WTC11 (cell line): ENCODE measurements around the gene CREG2.

ENCODE experiments used
- CBFB ChIP-seq: sonication (generic); formaldehyde crosslinking; IDR thresholded peaks from 2 replicates; pipeline ENCODE4 v1.8.1; 2022; ENCODE audit warnings: mild to moderate bottlenecking, low read depth, missing genetic modification reagents
- ETV6 ChIP-seq: sonication (generic); formaldehyde crosslinking; IDR thresholded peaks from 2 replicates; pipeline ENCODE4 v1.8.1; 2022; ENCODE audit warnings: mild to moderate bottlenecking, missing genetic modification reagents
- NFATC4 ChIP-seq: fragments of 250-450 bp; sonication (Bioruptor Pico); IDR thresholded peaks from 2 replicates; pipeline ENCODE4 v1.9.0; 2021; ENCODE audit warnings: mild to moderate bottlenecking
- NR2C2 ChIP-seq: sonication (generic); formaldehyde crosslinking; IDR thresholded peaks from 2 replicates; pipeline ENCODE4 v1.8.0; 2022; ENCODE audit warnings: mild to moderate bottlenecking, missing genetic modification reagents
- TF ChIP-seq, protein P1 (sequence below): fragments of 200-600 bp; IDR thresholded peaks from 2 replicates; pipeline ENCODE4 v1.8.0; 2022; ENCODE audit warnings: antibody characterized with exemption
- TF ChIP-seq, protein P2 (sequence below): sonication (generic); formaldehyde crosslinking; IDR thresholded peaks from 2 replicates; pipeline ENCODE4 v1.8.1; 2023; ENCODE audit warnings: mild to moderate bottlenecking, missing genetic modification reagents
- TF ChIP-seq, protein P3 (sequence below): sonication (generic); formaldehyde crosslinking; IDR thresholded peaks from 2 replicates; pipeline ENCODE4 v1.8.0; 2023; ENCODE audit warnings: missing genetic modification reagents
- TF ChIP-seq, protein P4 (sequence below): sonication (generic); formaldehyde crosslinking; conservative IDR thresholded peaks from 2 replicates; pipeline ENCODE4 v1.8.1; 2022; ENCODE audit warnings: mild to moderate bottlenecking, missing genetic modification reagents
- TF ChIP-seq, protein P5 (sequence below): sonication (generic); formaldehyde crosslinking; IDR thresholded peaks from 2 replicates; pipeline ENCODE4 v1.8.0; 2022; ENCODE audit warnings: mild to moderate bottlenecking, missing genetic modification reagents
- TF ChIP-seq, protein P6 (sequence below): sonication (generic); formaldehyde crosslinking; IDR thresholded peaks from 2 replicates; pipeline ENCODE4 v1.8.0; 2022; ENCODE audit warnings: mild to moderate bottlenecking, missing genetic modification reagents
- TF ChIP-seq, protein P7 (sequence below): sonication (generic); formaldehyde crosslinking; IDR thresholded peaks from 2 replicates; pipeline ENCODE4 v1.8.1; 2022; ENCODE audit warnings: mild to moderate bottlenecking, moderate library complexity, missing genetic modification reagents

DNA sequence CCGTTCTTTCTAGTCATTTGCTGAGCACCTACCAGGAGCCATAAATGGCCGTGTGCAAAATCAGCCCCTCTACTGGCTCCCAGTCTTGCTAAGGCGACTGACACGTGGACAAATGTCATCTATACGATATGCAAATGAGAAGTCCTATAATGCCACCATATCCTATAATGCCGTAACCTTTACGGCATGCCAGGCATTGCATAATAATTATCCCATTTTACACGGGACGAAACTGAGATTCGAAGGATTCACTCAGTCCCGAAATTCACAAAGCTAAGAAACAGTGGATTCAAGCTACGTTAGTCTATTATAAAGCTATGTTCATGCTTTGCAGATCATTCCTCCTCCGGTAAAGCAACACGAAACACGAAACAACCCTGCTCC lies 44.7 kb downstream of the CREG2 start:
- TF ChIP-seq, protein P1, sequence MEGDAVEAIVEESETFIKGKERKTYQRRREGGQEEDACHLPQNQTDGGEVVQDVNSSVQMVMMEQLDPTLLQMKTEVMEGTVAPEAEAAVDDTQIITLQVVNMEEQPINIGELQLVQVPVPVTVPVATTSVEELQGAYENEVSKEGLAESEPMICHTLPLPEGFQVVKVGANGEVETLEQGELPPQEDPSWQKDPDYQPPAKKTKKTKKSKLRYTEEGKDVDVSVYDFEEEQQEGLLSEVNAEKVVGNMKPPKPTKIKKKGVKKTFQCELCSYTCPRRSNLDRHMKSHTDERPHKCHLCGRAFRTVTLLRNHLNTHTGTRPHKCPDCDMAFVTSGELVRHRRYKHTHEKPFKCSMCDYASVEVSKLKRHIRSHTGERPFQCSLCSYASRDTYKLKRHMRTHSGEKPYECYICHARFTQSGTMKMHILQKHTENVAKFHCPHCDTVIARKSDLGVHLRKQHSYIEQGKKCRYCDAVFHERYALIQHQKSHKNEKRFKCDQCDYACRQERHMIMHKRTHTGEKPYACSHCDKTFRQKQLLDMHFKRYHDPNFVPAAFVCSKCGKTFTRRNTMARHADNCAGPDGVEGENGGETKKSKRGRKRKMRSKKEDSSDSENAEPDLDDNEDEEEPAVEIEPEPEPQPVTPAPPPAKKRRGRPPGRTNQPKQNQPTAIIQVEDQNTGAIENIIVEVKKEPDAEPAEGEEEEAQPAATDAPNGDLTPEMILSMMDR, result no peak
- TF ChIP-seq, protein P2, sequence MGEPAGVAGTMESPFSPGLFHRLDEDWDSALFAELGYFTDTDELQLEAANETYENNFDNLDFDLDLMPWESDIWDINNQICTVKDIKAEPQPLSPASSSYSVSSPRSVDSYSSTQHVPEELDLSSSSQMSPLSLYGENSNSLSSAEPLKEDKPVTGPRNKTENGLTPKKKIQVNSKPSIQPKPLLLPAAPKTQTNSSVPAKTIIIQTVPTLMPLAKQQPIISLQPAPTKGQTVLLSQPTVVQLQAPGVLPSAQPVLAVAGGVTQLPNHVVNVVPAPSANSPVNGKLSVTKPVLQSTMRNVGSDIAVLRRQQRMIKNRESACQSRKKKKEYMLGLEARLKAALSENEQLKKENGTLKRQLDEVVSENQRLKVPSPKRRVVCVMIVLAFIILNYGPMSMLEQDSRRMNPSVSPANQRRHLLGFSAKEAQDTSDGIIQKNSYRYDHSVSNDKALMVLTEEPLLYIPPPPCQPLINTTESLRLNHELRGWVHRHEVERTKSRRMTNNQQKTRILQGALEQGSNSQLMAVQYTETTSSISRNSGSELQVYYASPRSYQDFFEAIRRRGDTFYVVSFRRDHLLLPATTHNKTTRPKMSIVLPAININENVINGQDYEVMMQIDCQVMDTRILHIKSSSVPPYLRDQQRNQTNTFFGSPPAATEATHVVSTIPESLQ (CRISPR knock-in tag), result no peak
- TF ChIP-seq, protein P3, sequence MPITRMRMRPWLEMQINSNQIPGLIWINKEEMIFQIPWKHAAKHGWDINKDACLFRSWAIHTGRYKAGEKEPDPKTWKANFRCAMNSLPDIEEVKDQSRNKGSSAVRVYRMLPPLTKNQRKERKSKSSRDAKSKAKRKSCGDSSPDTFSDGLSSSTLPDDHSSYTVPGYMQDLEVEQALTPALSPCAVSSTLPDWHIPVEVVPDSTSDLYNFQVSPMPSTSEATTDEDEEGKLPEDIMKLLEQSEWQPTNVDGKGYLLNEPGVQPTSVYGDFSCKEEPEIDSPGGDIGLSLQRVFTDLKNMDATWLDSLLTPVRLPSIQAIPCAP, result no peak
- TF ChIP-seq, protein P4, sequence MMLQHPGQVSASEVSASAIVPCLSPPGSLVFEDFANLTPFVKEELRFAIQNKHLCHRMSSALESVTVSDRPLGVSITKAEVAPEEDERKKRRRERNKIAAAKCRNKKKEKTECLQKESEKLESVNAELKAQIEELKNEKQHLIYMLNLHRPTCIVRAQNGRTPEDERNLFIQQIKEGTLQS (CRISPR knock-in tag), result no peak
- TF ChIP-seq ETV6 (CRISPR knock-in tag) (no peak), NR2C2 (CRISPR knock-in tag) (no peak), CBFB (CRISPR knock-in tag) (no peak), NFATC4 (CRISPR knock-in tag) (no peak)
- TF ChIP-seq, protein P5, sequence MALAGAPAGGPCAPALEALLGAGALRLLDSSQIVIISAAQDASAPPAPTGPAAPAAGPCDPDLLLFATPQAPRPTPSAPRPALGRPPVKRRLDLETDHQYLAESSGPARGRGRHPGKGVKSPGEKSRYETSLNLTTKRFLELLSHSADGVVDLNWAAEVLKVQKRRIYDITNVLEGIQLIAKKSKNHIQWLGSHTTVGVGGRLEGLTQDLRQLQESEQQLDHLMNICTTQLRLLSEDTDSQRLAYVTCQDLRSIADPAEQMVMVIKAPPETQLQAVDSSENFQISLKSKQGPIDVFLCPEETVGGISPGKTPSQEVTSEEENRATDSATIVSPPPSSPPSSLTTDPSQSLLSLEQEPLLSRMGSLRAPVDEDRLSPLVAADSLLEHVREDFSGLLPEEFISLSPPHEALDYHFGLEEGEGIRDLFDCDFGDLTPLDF, result no peak
- TF ChIP-seq, protein P6, sequence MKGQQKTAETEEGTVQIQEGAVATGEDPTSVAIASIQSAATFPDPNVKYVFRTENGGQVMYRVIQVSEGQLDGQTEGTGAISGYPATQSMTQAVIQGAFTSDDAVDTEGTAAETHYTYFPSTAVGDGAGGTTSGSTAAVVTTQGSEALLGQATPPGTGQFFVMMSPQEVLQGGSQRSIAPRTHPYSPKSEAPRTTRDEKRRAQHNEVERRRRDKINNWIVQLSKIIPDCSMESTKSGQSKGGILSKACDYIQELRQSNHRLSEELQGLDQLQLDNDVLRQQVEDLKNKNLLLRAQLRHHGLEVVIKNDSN (CRISPR knock-in tag), result no peak
- TF ChIP-seq, protein P7, sequence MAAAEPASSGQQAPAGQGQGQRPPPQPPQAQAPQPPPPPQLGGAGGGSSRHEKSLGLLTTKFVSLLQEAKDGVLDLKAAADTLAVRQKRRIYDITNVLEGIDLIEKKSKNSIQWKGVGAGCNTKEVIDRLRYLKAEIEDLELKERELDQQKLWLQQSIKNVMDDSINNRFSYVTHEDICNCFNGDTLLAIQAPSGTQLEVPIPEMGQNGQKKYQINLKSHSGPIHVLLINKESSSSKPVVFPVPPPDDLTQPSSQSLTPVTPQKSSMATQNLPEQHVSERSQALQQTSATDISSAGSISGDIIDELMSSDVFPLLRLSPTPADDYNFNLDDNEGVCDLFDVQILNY (CRISPR knock-in tag), result no peak
